SK-N-SH (cell line): ENCODE data around the gene AP3B2. TPM values are rescaled to one million over a fixed set of nuclear protein-coding genes. Genes with fewer than 3 reads are reported as not detected.

Source experiments
- CTCF ChIA-PET: fragments of 300-600, 350-600 bp; formaldehyde crosslinking; extraction: SDS; loops from one replicate; lab custom pipeline; 2021; lab: Yijun Ruan, JAX
- POLR2A ChIA-PET: fragments of 350-600 bp; sonication (Branson Sonifier 250); formaldehyde crosslinking; extraction: SDS; loops from one replicate; lab custom pipeline; 2020; ENCODE audit warnings: antibody characterized with exemption, inconsistent platforms; lab: Yijun Ruan, JAX
- DNase-seq: peaks from one replicate; pipeline ENCODE4 v3.0.0; 2012
- H2AFZ ChIP-seq: fragments of 200-600 bp; sonication (generic); 2 replicates; pipeline ENCODE4 v1.8.1; 2016; ENCODE audit warnings: antibody characterized with exemption, mild to moderate bottlenecking, low read depth
- H3F3A ChIP-seq: fragments of 200-600 bp; sonication (generic); replicated peaks from 2 replicates; pipeline ENCODE3; 2016; ENCODE audit warnings: antibody characterized with exemption, mild to moderate bottlenecking; ENCODE audit not compliant: insufficient read depth
- H3K27ac ChIP-seq, 2 experiments: fragments of 200-500 bp in 1 of 2; fragments of 200-600 bp in 1 of 2; sonication (Bioruptor generic) in 1 of 2; sonication (generic), shearing (Covaris generic) in 1 of 2; 2 replicates each; pipeline versions ENCODE4 v1.5.1 to v1.6.1; 2014 to 2016; ENCODE audit warnings: low read depth in 2 of 2, inconsistent platforms in 1 of 2, low read length in 1 of 2, mild to moderate bottlenecking in 1 of 2, mixed read lengths in 1 of 2
- H3K27me3 ChIP-seq: fragments of 200-600 bp; sonication (generic), shearing (Covaris generic); 2 replicates; pipeline ENCODE4 v1.6.1; 2016; ENCODE audit warnings: mixed run types; ENCODE audit not compliant: insufficient read depth
- H3K36me3 ChIP-seq, 2 experiments: fragments of 200-500 bp in 1 of 2; fragments of 200-600 bp in 1 of 2; sonication (Bioruptor generic) in 1 of 2; sonication (generic) in 1 of 2; replicated peaks in 1 of 2; 2 replicates each; pipeline versions ENCODE3 to v1.5.1; 2014 to 2016; ENCODE audit warnings: low read length in 1 of 2, mild to moderate bottlenecking in 1 of 2; ENCODE audit not compliant: insufficient read depth in 2 of 2, control insufficient read depth in 1 of 2
- H3K4me1 ChIP-seq, 2 experiments: fragments of 200-500 bp in 1 of 2; fragments of 200-600 bp in 1 of 2; sonication (Bioruptor generic) in 1 of 2; sonication (generic), shearing (Covaris generic) in 1 of 2; 2 replicates each; pipeline versions ENCODE4 v1.5.1 to v1.6.1; 2014 to 2016; ENCODE audit warnings: low read depth in 1 of 2, low read length in 1 of 2, mixed run types in 1 of 2; ENCODE audit not compliant: insufficient read depth in 2 of 2, control insufficient read depth in 1 of 2
- H3K4me2 ChIP-seq: fragments of 200-600 bp; sonication (generic), shearing (Covaris generic); 2 replicates; pipeline ENCODE4 v1.6.1; 2017; ENCODE audit warnings: mixed run types
- H3K4me3 ChIP-seq, 2 experiments: fragments of 200-500 bp in 1 of 2; fragments of 200-600 bp in 1 of 2; sonication (Bioruptor generic) in 1 of 2; sonication (generic), shearing (Covaris generic) in 1 of 2; 2 replicates each; pipeline versions ENCODE4 v1.5.1 to v1.8.1; 2014 to 2016; ENCODE audit warnings: low read depth in 2 of 2, inconsistent platforms in 1 of 2, low read length in 1 of 2, mild to moderate bottlenecking in 1 of 2, mixed read lengths in 1 of 2, moderate library complexity in 1 of 2
- H3K79me2 ChIP-seq: fragments of 200-600 bp; sonication (generic); 2 replicates; pipeline ENCODE4 v1.8.1; 2017; ENCODE audit warnings: mild to moderate bottlenecking; ENCODE audit not compliant: insufficient read depth
- H3K9ac ChIP-seq: fragments of 200-600 bp; sonication (generic); 2 replicates; pipeline ENCODE4 v1.6.1; 2017; ENCODE audit warnings: mixed run types
- H3K9me2 ChIP-seq: fragments of 200-600 bp; sonication (generic); 2 replicates; pipeline ENCODE4 v1.6.1; 2017; ENCODE audit warnings: mixed run types
- H3K9me3 ChIP-seq: fragments of 200-600 bp; sonication (generic); 2 replicates; pipeline ENCODE4 v1.6.1; 2017; ENCODE audit warnings: mixed run types, mild to moderate bottlenecking, moderate library complexity
- H4K20me1 ChIP-seq: fragments of 200-600 bp; sonication (generic); 2 replicates; pipeline ENCODE4 v1.6.1; 2017; ENCODE audit warnings: mild to moderate bottlenecking, mixed run types; ENCODE audit not compliant: insufficient read depth
- CHD2 ChIP-seq: fragments of 150-350 bp; IDR thresholded peaks from 2 replicates; pipeline ENCODE4 v1.6.1; 2018; ENCODE audit warnings: low read length; ENCODE audit not compliant: partially characterized antibody
- FOXJ3 ChIP-seq: sonication (generic); formaldehyde crosslinking; IDR thresholded peaks from 2 replicates; pipeline ENCODE4 v1.5.1; 2020; ENCODE audit warnings: mild to moderate bottlenecking, missing genetic modification reagents
- FOXM1 ChIP-seq: IDR thresholded peaks from 2 replicates; pipeline ENCODE4 v1.4.0; 2012; ENCODE audit warnings: low read depth, mild to moderate bottlenecking
- GATA2 ChIP-seq: sonication (generic); formaldehyde crosslinking; IDR thresholded peaks from 2 replicates; pipeline ENCODE4 v1.5.0; 2020; ENCODE audit warnings: mild to moderate bottlenecking, missing genetic modification reagents
- JUND ChIP-seq: IDR thresholded peaks from 2 replicates; pipeline ENCODE4 v1.4.0; 2012
- POLR2AphosphoS5 ChIP-seq: IDR thresholded peaks from 2 replicates; pipeline ENCODE4 v1.6.1; 2012; ENCODE audit warnings: low read depth, low read length
- SIN3A ChIP-seq: IDR thresholded peaks from 2 replicates; pipeline ENCODE4 v1.6.1; 2012; ENCODE audit warnings: low read depth, mild to moderate bottlenecking, low read length, moderate library complexity, borderline replicate concordance
- TCF12 ChIP-seq: IDR thresholded peaks from 2 replicates; pipeline ENCODE4 v1.4.0; 2012
- TEAD4 ChIP-seq: IDR thresholded peaks from 2 replicates; pipeline ENCODE4 v1.4.0; 2012; ENCODE audit warnings: mild to moderate bottlenecking, borderline replicate concordance; ENCODE audit not compliant: insufficient read depth
- WGBS: methylation state at CpG from one replicate; pipeline ENCODE4 v1.1.6; 2017; ENCODE audit warnings: low lambda C conversion rate; 5-methylcytosine and 5-hydroxymethylcytosine counted together
- polyA plus RNA-seq, 3 experiments: library from polyadenylated mRNA; depleted of rRNA; stranded (reverse); fragments of >200 nt; gene quantifications; 2 replicates each; pipeline ENCODE4 v1.2.3, GENCODE V29; 2012
- TF ChIP-seq, protein P1 (sequence below): IDR thresholded peaks from 2 replicates; pipeline ENCODE4; 2012
- TF ChIP-seq, protein P2 (sequence below): IDR thresholded peaks from 2 replicates; pipeline ENCODE4 v1.4.0; 2012; ENCODE audit warnings: low read depth, borderline replicate concordance

Gene AP3B2
- polyA plus RNA-seq, 1 of the 3 experiments (the other 2 are of a cell fraction), result 0.77 TPM

- ChIA-PET CTCF (no interaction called here), POLR2A (interaction anchor here (1.9 kb wide), 1 partner anchor 104 kb away, joined by 9 read pairs; the partner anchor contains the start of gene RPS17)
- Histone ChIP-seq H3K9me2 (no peaks in the 10 kb centered on the region), H3K9ac (no peak overlapping the region), H3K4me3 (no peak overlapping the region), H3K9me3 (no peaks in the 10 kb centered on the region), H3K79me2 (no peaks in the 10 kb centered on the region), H3K36me3 (no peaks in the 10 kb centered on the region), H3F3A (no peaks in the 10 kb centered on the region), H3K4me1 (peaks cover 0 to 5% of the 10 kb centered on the region in 2 experiments; a peak in 1 of 4 replicates), H3K27ac (no peak overlapping the region), H3K4me2 (no peak overlapping the region), H4K20me1 (no peaks in the 10 kb centered on the region), H2AFZ (no peak overlapping the region), H3K27me3 (no peaks in the 10 kb centered on the region)
- WGBS, result 63% methylated on average over 3 of the region's 3 CpGs
- TF ChIP-seq POLR2AphosphoS5 (no peak), CHD2 (no peak), GATA2 (CRISPR knock-in tag) (no peak), JUND (no peak), FOXM1 (no peak), TEAD4 (no peak)
- TF ChIP-seq, protein P1, sequence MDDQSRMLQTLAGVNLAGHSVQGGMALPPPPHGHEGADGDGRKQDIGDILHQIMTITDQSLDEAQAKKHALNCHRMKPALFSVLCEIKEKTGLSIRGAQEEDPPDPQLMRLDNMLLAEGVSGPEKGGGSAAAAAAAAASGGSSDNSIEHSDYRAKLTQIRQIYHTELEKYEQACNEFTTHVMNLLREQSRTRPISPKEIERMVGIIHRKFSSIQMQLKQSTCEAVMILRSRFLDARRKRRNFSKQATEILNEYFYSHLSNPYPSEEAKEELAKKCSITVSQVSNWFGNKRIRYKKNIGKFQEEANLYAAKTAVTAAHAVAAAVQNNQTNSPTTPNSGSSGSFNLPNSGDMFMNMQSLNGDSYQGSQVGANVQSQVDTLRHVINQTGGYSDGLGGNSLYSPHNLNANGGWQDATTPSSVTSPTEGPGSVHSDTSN, result no peak
- TF ChIP-seq, protein P2, sequence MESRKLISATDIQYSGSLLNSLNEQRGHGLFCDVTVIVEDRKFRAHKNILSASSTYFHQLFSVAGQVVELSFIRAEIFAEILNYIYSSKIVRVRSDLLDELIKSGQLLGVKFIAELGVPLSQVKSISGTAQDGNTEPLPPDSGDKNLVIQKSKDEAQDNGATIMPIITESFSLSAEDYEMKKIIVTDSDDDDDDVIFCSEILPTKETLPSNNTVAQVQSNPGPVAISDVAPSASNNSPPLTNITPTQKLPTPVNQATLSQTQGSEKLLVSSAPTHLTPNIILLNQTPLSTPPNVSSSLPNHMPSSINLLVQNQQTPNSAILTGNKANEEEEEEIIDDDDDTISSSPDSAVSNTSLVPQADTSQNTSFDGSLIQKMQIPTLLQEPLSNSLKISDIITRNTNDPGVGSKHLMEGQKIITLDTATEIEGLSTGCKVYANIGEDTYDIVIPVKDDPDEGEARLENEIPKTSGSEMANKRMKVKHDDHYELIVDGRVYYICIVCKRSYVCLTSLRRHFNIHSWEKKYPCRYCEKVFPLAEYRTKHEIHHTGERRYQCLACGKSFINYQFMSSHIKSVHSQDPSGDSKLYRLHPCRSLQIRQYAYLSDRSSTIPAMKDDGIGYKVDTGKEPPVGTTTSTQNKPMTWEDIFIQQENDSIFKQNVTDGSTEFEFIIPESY, result no peak
- no peak for DNase-seq
These were observed 65.7 kb downstream of the AP3B2 start for GRCh38 chr15:82643992-82644391.

GRCh38 chr15:82642656-82643055 is 67.0 kb downstream of the AP3B2 start:
- H2AFZ ChIP-seq, result no peak overlapping the region
- H3F3A ChIP-seq, result no peaks in the 10 kb centered on the region
- TF ChIP-seq SIN3A (no peak), TCF12 (no peak), FOXJ3 (CRISPR knock-in tag) (no peak), CHD2 (no peak)
- TF ChIP-seq, all 33 proteins: peak for 0
- H3K27me3 ChIP-seq, result no peaks in the 10 kb centered on the region
- no peaks in the 10 kb centered on the region for H4K20me1 ChIP-seq
- H3K79me2 ChIP-seq, result no peaks in the 10 kb centered on the region
- WGBS, result 38% methylated on average over 3 of the region's 3 CpGs
- no peak overlapping the region for H3K27ac ChIP-seq
- H3K9me3 ChIP-seq, result no peaks in the 10 kb centered on the region
- ChIA-PET POLR2A (interaction anchor here (1.9 kb wide), 1 partner anchor 103 kb away, joined by 9 read pairs; the partner anchor contains the start of gene RPS17), CTCF (interaction anchor here (1.5 kb wide), 1 partner anchor 102 kb away, joined by 6 read pairs; the partner anchor contains the start of gene RPS17)
- H3K4me1 ChIP-seq, result peaks cover 0 to 5% of the 10 kb centered on the region in 2 experiments; a peak in 1 of 4 replicates
- DNase-seq, result no peak
- H3K9ac ChIP-seq, result no peak overlapping the region
- no peaks in the 10 kb centered on the region for H3K36me3 ChIP-seq
- no peak overlapping the region for H3K4me3 ChIP-seq
- no peak overlapping the region for H3K4me2 ChIP-seq
- H3K9me2 ChIP-seq, result no peaks in the 10 kb centered on the region
